ENCODE measurements around the gene COG7.
A peak's percentile ranks its signal among the peaks of the same experiment; 100 is the strongest.
"Not testable (repeated sequence)": the region's sequence is repeated elsewhere in the genome, so short reads cannot be mapped to it uniquely, and the experiment has no call there.

COG7 gene

DNA sequence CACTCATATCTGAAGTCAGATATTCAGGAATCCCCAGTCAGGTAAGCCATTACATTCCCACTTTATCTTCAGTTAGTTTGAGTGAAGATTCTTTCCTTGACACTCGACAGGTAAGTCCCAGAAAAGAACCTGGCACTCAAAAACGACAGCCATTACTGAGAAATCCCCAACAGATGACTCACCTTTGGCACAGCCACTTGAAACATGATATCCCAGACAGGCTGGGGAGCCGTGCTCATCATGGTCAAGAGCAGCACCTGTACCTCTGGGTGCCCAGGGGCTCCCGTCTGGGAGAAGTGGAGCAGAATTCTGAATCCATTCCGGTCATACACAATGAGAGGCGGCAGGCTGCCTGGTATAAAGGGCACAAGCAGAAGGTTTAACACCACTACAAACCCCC lies 16.8 kb upstream of the COG7 start:
- DNase-seq (ENCODE audit: low read depth) = no peak

DNA sequence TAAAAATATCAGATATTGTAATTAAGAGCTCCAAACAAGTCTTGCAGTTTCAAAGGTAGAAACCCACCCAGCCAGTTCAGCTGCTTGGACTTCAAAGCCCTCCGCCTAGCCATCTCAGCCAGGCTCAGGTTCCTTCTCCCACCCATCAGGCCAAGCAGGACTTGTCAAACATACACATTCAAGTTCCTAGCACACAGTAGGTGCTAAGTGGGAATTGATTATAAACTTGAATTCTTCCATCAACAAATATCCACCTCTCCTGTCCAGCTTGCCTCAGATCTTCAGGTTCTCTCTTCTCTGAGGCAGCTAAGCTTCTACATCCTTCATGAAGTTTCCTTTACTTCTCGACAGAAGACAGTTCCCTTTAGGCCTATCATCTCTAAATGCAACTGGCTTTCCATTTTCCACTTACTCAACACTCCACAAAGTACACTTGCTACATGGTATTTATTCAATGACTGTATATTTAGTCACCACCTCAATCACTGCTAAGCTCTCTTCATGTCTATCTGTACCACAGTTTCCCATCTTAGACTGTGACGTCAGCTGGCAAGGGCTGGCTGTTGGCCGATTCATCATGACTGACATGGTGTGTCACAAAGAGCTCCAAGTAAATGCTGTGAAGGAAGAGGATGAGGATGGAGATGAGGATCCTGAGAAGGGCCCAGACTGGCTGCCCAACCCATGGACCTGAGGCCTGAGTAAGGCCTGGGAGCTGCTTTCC lies 13.3 kb upstream of the COG7 start:
- no peak for DNase-seq (ENCODE audit: low read depth)

DNA sequence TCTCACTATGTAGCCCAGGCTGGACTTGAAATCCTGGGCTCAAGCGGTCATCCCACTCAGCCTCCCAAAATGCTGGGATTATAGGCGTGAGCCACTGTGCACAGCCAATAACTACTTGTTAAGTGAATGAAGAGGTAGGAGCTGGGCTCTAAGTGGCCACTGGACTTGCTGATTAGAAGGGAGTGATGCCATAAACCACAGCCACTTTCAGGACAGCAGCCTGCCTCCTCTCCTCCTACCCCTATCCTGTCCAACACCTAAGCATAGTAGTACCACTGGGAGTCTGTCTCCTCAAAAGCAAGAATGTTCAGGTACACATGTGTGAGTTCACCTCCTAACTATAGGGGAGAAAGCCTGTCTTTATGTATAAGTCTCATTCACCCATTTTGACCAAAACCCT lies 12.2 kb upstream of the COG7 start:
- no peak for DNase-seq (ENCODE audit: low read depth)

DNA sequence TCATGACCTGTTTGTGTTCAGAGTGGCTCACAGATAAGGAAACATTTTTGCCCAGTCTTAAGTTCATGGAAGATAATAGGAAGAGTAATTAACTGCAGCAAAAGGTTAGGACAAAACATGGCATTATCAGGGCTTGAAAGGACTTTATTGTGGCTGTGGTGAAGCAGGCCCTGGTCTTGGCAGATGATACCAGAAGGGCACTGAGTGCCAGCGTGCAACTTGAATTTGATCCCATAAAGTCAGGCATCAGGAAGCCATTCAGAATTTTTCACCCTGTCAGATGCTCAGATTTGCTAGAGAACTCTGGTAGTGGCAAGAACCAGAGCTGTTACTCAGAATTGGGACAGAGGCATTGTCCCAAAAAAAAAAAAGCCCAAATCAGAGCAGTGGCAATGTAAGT lies 11.2 kb upstream of the COG7 start:
- no peak for DNase-seq (ENCODE audit: low read depth)

DNA sequence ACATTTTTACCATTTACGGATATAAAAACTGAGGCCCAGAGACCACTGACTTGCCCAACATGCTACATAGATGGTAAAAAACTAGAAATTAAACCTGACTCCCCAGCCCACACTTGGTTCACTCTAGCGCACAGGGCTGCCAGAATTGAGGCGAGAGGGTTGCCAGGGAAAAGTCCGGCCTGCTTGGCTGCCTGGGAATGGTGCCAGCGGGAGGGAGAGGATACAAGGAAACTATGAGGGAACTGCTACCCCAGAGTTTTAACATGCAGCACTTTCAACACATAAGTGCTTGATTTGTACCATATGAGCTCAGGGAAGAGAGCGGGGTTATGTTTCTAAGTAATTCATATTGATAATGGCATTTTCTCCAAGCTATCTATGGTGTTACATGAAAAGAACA lies 10.0 kb upstream of the COG7 start:
- not testable (repeated sequence) for DNase-seq (ENCODE audit: low read depth)

DNA sequence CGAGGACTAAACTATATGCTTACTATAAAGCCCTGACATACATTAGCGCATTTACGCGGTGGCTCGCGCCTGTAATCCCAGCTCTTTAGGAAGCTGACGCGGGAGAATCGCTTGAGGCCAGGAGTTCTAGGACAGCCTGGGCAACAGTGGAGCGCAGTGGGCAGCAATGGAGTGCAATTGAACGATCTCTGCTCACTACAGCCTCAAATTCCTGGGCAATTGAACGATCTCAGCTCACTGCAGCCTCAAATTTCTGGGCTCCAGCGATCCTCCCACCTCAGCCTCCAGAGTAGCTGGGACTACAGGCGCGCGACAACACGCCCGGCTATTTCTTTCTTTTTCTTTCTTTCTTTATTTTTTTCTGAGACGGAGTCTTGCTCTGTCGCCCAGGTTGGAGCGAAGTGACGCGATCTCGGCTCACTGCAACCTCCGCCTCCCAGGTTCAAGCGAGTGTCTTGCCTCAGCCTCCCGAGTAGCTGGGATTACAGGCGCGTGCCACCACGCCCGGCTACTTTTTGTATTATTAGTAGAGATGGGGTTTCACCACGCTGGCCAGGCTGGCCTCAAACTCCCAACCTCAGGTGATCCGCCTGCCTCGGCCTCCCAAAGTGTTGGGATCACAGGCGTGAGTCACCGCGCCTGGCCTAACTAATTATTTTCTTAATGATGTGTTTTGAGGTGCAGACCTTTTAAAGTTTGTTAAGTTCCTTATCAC lies 506 bp upstream of the COG7 start:
- no peak for DNase-seq (ENCODE audit: low read depth)

DNA sequence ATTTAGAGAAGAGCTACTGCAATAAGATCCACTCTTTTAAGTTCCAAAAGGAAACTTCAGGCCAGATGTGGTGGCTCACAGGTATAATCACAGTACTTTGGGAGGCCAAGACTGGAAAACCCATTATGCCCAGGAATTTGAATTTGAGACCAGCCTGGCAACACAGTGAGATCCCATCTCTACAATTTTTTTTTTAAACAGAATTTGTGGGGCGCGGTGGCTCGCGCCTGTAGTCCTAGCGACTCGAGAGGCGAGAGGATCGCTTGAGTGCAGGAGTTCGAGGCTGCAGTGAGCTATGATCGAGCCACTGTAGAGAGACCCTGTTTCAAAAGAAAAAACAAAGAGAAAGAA lies 793 bp downstream of the COG7 start:
- DNase-seq (ENCODE audit: low read depth) = no peak

DNA sequence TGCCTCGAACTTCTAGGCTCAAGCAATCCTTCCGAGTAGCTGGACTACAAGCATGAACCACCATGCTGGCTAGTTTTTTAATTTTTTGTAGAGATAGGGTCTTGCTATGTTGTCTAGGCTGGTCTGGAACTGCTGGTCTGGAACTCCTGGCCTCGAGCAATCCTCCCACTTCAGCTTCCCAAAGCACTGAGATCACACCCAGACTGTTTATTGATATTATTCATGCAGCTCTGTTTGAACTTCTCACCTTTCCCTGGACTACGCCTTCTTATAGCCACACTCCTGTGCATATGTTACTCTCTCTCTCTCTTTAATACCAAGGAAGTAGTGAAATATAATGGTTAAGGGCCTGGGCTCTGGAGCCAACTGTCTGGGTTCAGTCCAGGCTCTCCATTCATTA lies 4.6 kb downstream of the COG7 start:
- no peak for DNase-seq (ENCODE audit: low read depth)

DNA sequence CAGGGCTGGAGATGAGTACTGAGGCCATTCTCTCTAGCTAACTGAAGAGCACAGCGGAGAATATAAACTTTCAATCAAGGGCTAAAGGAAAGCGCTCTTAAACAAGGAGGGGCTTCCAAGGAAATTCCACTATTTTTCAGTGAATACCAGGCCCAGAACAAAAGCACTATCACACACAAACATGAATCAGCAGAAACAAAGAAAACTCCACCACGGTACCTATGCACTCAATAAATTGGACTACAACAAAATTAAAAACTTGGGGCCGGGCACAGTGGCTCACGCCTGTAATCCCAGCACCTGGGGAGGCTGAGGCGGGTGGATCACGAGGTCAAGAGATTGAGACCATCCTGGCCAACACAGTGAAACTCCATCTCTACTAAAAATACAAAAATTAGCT lies 15.4 kb downstream of the COG7 start:
- not testable (repeated sequence) for DNase-seq (ENCODE audit: low read depth)

DNA sequence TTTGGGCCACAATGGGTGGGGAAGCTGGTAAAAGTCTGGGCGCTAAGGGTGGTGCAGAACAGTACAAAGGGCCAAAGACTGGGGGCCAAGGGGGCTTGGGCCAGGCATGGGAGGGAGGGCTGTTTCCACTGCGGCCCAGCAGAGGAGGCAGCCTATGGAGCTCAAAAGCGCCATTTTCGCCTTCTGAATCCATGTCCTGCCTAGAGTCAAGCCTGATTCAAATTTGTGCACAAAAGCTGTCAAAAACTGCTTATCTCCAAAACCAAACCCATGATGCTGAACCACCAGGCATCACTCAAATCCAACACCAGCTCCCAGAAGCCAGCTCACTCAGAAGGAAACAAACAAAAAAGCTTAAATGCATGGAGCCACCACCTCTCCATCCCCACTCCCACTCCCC lies 16.0 kb downstream of the COG7 start:
- DNase-seq (ENCODE audit: low read depth) = no peak

DNA sequence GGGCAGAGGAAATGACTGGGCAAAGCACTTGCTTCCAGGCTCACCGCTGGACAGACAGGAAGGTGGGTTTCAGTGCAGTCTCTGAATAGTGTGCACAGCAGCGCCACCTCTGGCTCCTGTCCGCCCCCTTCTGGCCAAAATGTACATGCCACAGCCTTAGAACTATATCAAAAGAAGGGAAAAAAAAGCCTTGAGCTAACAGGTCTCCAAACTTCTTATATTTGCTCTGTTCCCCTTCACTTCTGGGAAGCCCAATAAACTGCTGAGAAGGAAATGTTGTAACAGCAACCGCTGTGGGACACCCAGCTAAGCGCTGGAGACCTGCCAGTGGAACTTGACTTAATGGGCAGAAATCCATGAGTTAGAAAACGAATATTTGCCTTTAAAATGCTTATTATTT lies 17.5 kb downstream of the COG7 start:
- DNase-seq (ENCODE audit: low read depth) = peak; percentile 45

DNA sequence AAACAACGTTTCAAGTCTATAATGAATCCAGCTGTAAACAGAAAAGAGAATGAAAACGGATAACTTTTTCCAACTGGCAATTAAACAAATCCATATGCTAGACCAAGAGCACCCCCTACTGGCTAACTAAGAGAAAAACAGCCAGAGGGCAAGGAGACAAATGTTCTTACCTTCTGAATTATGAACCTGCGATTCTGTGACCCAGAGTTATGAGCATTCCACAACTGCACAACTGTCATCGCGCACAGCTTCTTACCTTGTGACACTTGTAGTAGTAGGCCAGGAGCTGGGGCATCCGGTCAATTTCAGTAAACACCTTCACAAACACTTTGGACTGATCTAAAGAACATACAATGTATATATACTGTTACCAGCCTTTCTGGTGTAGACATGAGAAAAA lies 18.6 kb downstream of the COG7 start:
- no peak for DNase-seq (ENCODE audit: low read depth)

DNA sequence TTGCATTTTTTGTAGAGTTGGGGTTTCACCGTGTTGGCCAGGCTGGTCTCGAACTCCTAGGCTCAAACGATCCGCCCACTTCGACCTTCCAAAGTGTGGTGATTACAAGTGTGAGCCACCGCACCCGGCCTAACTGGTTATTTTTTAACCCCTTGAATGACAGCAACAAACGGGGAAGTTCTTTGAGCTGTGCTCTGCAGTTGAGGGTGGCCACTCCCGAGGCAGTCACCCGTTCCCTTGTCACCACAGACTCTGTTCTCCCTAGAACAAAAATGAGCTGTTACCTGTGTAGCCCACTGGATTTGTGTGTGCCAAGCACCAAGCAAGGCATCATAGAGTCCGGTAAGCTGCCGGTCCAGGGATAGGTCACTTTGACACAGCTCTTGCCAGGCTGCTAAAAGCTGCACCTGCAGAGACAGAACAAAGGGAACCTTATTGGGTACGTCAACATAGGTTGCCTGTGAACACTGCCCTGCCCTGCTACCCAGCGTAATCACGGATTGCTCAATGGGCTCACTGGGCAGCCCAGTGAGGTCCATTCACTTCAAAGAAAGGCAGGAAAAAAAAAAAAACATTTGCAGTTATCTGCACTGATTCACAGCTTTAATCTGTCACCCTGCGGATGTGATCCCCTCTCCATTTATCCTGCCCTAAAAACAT lies 19.6 kb downstream of the COG7 start:
- DNase-seq (ENCODE audit: low read depth) = no peak

DNA sequence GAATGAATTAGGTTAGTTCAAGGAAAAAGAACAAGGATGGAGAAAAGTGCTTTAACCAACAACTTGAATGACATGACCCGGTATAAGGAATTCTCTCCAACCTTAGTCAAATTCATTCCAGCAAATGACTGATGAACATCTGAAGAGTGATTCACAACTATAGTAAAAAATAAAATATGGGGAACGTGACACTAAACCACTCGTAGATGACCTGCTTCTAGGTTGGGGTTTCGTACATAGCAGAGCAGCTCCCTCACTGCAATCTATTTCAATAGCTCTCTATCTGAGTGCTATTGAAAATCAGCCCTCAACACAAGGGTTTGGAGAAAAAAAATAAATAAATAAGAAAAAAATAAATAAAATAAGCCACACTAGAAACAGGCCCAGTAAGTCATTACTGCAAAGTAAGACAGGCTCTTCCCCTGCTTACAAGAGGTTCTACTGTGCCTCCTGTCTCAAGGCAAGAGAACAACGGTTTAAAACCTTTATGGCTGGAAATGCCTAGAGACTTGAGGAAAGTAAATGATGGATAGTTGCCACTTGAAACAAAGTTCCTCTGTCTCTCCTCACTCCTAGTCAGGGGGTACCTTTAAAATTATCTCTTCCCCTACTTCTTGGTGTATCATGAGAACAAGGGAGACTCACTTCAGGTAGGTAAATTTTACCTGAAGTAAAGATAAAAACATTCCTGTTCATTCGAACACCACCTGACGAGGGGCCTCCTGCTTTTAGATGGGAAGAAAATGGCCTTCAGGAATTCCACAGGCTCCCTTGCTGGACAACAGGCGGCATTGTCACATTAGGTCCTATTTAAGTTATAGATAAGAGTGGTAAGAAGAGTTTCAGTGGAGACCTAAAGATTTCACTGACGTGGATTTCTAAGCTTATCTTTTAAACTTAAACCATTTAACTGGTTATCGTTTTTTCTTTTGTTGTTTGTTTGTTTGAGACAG lies 20.5 kb downstream of the COG7 start:
- no peak for DNase-seq (ENCODE audit: low read depth)

DNA sequence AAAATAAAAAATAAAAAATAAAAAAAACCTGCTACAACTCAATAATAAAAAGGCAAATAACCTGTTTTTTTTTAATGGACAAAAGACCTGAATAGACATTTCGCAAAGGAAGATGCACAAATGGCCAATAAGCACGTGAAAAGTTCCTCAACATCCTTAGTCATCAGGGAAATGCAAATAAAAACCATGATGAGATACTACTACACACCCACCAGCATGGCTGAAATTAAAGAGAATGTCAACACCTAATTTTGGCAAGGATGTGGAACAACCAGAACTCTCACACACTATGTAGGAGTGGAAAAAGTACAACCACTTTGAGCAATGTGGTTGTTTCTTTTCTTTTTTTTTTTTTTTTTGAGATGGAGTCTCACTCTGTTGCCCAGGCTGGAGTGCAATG lies 24.6 kb downstream of the COG7 start:
- no peak for DNase-seq (ENCODE audit: low read depth)

DNA sequence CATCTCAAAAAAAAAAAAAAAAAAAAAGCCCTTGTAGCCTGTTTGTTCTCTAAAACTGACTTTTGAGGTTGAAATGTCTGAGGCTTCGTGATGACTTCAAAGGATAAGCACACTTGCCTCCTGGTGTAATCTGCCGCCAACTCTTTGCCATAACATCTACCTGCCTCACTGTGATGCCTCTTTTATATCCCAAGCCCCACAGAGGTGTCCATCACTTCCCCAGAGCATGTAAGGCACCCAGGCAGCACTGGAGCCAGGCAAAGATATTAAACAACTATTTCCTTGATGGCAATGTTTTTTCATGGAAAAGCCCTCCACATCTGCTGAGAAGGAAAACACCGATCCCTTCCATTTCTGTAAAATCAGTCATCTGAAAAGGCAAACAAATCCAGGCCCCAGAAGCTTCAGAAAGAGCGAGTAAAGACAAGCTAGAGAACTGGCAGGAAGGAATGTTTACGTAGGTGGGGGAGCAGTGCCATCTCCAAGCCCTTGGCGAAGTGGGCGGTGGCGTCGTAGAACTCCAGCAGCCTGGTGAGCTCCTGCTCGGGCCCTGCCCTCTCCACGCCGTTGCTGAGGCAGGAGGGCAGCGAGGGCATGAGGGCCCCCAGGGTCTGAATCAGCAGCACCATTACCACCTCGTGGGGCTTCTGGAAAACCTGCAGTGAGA lies 28.6 kb downstream of the COG7 start:
- no peak for DNase-seq (ENCODE audit: low read depth)

DNA sequence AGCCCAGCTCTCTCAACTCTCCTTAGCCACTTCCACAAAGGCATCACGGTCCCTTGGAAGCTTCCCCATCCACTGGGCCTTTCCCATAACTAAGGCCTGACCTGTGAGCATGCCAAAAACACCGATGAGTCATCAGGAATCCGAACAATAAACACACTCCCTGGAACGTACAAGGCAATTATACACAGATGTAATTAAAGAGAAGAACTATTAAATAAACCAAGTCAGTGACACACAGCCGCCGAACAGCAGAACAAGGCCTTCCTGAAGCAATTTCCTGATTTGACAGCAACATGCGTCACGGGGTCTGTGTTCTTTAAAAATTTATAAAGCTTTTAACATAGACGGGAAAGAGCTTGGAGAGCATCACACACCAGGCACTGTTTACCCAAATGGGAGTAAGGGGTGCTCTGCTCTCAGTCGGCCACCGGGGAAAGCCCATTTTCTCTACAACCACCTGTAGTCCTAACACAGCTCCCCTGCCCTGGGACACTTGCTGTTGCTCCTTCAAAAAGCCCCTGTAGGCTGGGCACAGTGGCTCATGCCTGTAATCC lies 29.4 kb downstream of the COG7 start:
- DNase-seq (ENCODE audit: low read depth) = no peak

DNA sequence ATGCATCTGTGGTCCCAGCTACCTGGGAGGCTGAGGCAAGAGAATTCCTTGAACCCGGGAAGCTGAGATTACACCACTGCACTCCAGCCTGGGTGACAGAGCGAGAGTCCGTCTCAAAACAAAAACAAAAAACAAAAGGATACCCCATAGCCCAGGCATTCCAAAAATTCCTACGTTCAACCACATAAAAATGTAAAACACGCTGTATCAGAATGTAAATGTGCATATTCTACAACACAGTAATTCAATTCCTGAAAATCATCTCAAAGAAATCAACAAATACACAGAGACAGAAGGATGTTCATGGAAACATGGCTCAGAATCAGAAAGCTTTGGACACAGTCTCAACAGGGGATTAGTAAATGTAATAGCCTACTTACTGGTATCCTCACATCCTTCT lies 33.0 kb downstream of the COG7 start:
- DNase-seq (ENCODE audit: low read depth) = no peak

DNA sequence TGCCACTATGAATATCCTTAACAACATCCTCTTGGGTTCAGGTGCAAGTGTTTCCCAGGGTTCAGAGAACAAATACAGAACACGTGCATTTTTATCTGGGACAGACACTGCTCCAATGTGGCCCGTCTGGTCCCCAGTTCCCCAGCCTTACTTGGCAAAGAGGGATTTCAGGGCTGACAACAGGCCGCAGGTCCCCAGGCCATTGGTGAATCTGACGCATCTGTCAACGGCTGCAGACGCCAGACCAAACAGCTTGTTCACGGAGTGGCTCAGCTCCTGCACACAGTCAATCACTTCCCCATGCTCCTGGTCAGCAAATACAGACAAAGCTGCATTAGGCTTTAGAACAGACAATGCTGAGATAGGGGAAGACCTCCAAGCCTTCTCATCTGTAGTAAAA lies 36.2 kb downstream of the COG7 start:
- no peak for DNase-seq (ENCODE audit: low read depth)

DNA sequence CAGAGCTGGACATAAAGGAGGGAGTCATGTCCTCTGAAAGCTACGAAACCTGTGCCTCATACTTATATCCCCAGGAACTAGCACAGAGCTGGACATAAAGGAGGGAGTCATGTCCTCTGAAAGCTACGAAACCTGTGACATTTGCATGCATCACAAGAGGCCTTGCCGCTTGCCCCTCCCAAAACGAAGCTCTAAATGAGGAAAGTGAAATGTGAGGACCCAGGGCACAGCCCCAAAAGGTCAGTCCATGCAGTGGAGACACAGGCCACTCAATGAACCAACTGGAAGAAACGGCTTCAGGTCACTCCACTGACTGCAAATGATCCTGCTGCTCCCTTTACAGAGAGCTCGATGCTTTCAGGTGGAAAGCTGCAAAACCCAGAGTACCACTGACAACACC lies 38.3 kb downstream of the COG7 start:
- DNase-seq (ENCODE audit: low read depth) = no peak

DNA sequence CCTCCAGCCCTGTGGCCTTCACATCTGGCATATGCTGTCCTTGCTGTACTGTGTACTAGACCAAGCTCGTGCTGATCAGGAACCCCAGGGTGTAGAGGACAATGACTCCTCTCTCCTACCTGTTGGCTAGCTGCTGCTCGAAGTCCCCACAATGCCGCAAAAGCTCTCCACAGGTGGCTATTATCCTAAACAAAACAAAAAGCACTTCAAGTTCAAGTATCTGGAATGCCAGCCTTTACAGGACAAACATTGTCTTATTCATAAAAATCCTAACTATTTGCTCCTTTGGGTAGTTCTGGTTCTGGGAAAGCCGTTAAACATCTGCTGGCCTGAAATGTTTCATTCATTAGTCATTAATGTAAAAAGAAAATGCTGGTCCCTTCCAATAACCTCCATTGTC lies 42.8 kb downstream of the COG7 start:
- no peak for DNase-seq (ENCODE audit: low read depth)

DNA sequence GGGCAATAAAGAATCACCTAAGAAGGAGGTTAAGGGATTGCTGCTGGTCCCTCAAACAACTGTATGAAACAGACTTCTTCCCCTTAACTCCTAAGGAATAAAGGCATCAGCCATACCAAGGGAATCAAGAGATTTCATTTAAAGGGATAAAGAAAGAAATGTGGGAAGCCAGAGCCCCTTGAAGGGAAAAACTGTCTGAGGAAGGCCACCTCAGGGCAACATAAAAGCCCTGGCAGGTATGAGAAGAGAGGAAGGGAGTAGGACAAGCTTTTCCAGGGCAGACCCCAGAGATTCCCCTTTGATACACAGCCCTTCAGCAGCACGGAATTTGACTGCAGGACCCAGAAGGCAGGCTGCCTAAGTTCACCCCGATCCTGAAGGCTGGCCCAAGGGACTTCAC lies 43.5 kb downstream of the COG7 start:
- DNase-seq (ENCODE audit: low read depth) = no peak
